Measurements from ENCODE around the gene CSN1S1. TPM values are rescaled to one million over a fixed set of nuclear protein-coding genes. Genes with fewer than 3 reads are reported as not detected.

Gene CSN1S1
- total RNA-seq, 2 experiments from 2014 or later: not detected

DNA sequence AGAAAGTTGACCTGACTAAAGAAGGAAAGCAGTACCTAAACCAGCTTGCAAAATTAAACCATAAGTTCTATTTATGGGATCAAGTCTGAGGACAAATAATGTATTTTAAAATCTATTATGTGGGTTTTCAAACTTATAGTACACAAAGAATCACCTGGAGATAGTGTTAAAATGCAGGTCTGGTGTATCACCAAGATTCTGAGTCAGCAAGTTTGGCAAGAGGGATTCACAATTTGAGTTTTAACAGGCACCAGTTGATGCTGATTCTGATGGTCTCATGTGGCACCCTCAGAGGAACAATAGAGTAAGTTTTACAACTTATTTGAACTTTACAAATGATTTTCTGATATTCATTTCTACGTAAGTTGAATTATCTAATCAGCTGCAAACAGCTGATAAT lies 55.8 kb downstream of the CSN1S1 start:
- no peaks in the 10 kb centered on the region for H3K9me3 Mint-ChIP-seq
- H3K4me3 Mint-ChIP-seq: no peak overlapping the region
- Histone ChIP-seq H3K27ac (ENCODE audit: low read depth in 1 of 2, low read length in 2 of 2) (no peak overlapping the region), H3K4me3 (ENCODE audit: low read length) (no peak overlapping the region), H3K4me1 (ENCODE audit: insufficient read depth, low read length) (no peaks in the 10 kb centered on the region), H3K27me3 (ENCODE audit: control insufficient read depth in 1 of 2, insufficient read depth in 2 of 2, low read length in 2 of 2) (no peaks in the 10 kb centered on the region), H3K9me3 (ENCODE audit: control insufficient read depth in 1 of 2, insufficient read depth in 1 of 2, low read length in 2 of 2) (no peaks in the 10 kb centered on the region), H3K36me3 (ENCODE audit: insufficient read depth, low read length) (no peaks in the 10 kb centered on the region)
- ChIA-PET POLR2A (no interaction called here), CTCF (no interaction called here)
- no peaks in the 10 kb centered on the region for H3K27me3 Mint-ChIP-seq
- intact Hi-C loops (cut with DNase I, micrococcal nuclease): no loop called here
- no peak for ATAC-seq (ENCODE audit: poor library complexity)
- H3K36me3 Mint-ChIP-seq (ENCODE audit: low read depth): no peaks in the 10 kb centered on the region
- TF ChIP-seq, protein P1, sequence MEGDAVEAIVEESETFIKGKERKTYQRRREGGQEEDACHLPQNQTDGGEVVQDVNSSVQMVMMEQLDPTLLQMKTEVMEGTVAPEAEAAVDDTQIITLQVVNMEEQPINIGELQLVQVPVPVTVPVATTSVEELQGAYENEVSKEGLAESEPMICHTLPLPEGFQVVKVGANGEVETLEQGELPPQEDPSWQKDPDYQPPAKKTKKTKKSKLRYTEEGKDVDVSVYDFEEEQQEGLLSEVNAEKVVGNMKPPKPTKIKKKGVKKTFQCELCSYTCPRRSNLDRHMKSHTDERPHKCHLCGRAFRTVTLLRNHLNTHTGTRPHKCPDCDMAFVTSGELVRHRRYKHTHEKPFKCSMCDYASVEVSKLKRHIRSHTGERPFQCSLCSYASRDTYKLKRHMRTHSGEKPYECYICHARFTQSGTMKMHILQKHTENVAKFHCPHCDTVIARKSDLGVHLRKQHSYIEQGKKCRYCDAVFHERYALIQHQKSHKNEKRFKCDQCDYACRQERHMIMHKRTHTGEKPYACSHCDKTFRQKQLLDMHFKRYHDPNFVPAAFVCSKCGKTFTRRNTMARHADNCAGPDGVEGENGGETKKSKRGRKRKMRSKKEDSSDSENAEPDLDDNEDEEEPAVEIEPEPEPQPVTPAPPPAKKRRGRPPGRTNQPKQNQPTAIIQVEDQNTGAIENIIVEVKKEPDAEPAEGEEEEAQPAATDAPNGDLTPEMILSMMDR (IDR thresholded peaks at IDR 0.05): no peak
- no peak overlapping the region for H3K27ac Mint-ChIP-seq
- no peak for DNase-seq
- no peaks in the 10 kb centered on the region for H3K4me1 Mint-ChIP-seq (ENCODE audit: low read depth)

DNA sequence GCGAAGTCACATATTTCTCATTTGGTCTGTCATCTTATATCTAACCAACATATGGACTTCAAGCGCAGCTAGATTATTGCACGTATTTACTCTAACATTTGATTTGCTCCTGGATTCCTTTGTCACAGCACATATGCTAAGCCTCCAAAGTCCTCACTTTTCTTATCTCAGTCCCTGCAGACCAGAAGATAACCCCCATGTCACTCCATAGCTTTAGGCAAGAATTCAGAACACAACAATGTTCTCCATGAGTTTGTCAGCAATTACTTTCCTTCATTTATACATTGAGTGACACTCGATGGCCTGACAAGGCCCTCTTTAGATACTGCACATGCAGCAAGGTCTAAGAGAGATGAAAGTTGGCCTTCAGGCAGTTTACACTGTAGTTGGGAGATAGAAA lies 60.1 kb downstream of the CSN1S1 start:
- intact Hi-C loops (cut with DNase I, micrococcal nuclease): no loop called here
- ATAC-seq (ENCODE audit: poor library complexity) (no peak), DNase-seq (no peak)
- Mint-ChIP-seq H3K4me3 (no peak overlapping the region), H3K9me3 (no peaks in the 10 kb centered on the region), H3K27me3 (no peaks in the 10 kb centered on the region), H3K4me1 (ENCODE audit: low read depth) (no peaks in the 10 kb centered on the region), H3K27ac (no peak overlapping the region), H3K36me3 (ENCODE audit: low read depth) (no peaks in the 10 kb centered on the region)
- Histone ChIP-seq H3K27ac (ENCODE audit: low read depth in 1 of 2, low read length in 2 of 2) (no peak overlapping the region), H3K27me3 (ENCODE audit: control insufficient read depth in 1 of 2, insufficient read depth in 2 of 2, low read length in 2 of 2) (no peaks in the 10 kb centered on the region), H3K4me3 (ENCODE audit: low read length) (no peak overlapping the region), H3K4me1 (ENCODE audit: insufficient read depth, low read length) (no peaks in the 10 kb centered on the region), H3K9me3 (ENCODE audit: control insufficient read depth in 1 of 2, insufficient read depth in 1 of 2, low read length in 2 of 2) (no peaks in the 10 kb centered on the region), H3K36me3 (ENCODE audit: insufficient read depth, low read length) (no peaks in the 10 kb centered on the region)
- POLR2A ChIA-PET: interaction anchor here (0.5 kb wide), 1 partner anchor 363 kb away, joined by 4 read pairs; no protein-coding TSS in a partner anchor
- TF ChIP-seq, protein P1 (IDR thresholded peaks at IDR 0.05): no peak
- CTCF ChIA-PET: no interaction called here

DNA sequence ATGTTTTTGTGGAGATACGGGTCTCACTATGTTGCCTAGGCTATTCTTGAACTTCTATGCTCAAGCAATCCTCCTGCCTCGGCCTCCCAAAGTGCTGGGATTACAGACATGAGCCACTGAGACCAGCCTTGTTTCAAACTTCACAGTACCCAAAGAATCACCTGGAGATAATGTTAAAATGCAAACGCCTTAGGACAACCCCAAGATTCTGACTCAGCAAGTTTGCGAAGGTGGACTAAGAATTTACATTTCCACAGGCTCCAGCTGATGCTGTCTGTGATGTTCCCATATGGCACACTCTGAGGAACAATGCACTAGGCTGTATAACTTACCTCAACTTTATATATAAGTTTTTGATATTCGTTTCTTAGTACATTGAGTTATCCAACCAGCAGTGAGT lies 63.9 kb downstream of the CSN1S1 start:
- H3K4me3 Mint-ChIP-seq: no peak overlapping the region
- H3K27me3 Mint-ChIP-seq: no peaks in the 10 kb centered on the region
- H3K9me3 Mint-ChIP-seq: no peaks in the 10 kb centered on the region
- Histone ChIP-seq H3K9me3 (ENCODE audit: control insufficient read depth in 1 of 2, insufficient read depth in 1 of 2, low read length in 2 of 2) (no peaks in the 10 kb centered on the region), H3K36me3 (ENCODE audit: insufficient read depth, low read length) (no peaks in the 10 kb centered on the region), H3K27ac (ENCODE audit: low read depth in 1 of 2, low read length in 2 of 2) (no peak overlapping the region), H3K27me3 (ENCODE audit: control insufficient read depth in 1 of 2, insufficient read depth in 2 of 2, low read length in 2 of 2) (no peaks in the 10 kb centered on the region), H3K4me1 (ENCODE audit: insufficient read depth, low read length) (no peaks in the 10 kb centered on the region), H3K4me3 (ENCODE audit: low read length) (no peak overlapping the region)
- H3K4me1 Mint-ChIP-seq (ENCODE audit: low read depth): no peaks in the 10 kb centered on the region
- no peak overlapping the region for H3K27ac Mint-ChIP-seq
- H3K36me3 Mint-ChIP-seq (ENCODE audit: low read depth): no peaks in the 10 kb centered on the region
- ATAC-seq (ENCODE audit: poor library complexity) (no peak), DNase-seq (no peak)
- ChIA-PET CTCF (no interaction called here), POLR2A (no interaction called here)
- intact Hi-C loops (cut with DNase I, micrococcal nuclease): no loop called here
- TF ChIP-seq, protein P1 (IDR thresholded peaks at IDR 0.05): no peak
